Measurements from ENCODE around the gene MIDN. TPM values are rescaled to one million over a fixed set of nuclear protein-coding genes. Genes with fewer than 3 reads are reported as not detected.

Gene MIDN
- total and polyA plus RNA-seq, 2 experiments from 2014 or later, result 4.0 to 9.4 TPM

DNA sequence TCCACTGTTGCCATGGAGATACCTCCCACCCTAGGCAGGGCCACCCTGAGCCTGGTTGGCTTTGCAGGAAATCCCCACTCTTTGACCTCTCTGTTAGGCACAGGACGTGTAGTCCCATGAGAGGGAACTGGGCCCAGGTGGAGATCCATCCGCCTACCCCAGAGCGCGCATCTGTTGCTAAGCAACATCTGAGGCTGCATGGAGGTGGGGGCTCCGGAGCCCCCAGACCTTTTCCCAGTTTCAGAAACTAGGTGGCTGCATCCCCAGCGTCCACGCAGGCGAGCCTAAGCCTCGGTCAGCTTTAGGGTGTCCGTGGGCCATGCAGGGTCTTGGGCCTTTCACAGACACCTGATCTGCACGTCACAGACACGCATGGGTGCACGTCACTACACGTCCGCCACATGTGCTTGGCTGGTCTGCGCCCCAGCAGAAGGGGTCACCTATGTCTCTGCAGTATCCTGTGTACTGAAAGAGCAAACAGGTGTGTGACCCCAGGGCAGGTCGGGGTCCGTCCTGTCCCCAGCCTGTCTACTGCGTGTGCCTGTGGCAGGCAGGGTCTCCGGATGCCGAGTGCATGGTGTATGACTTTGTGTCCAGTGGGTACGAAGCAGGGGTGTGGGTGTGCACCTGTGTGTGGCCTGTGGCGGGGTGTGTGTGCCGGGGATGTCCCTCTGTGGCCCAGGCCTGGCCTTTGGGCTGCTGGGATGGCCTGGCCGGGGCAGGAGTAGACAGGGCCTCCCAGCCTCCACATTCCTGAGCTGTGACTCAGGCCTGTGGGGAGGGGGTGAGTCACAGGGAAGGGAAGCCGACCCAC is 16.6 kb downstream of the MIDN start:
- peak; percentile 95 for DNase-seq
- in situ Hi-C loops (cut with MboI), result no loop called here
- Histone ChIP-seq H3K4me3 (no peak overlapping the region), H3K4me2 (ENCODE audit: unreplicated experiment) (no peak overlapping the region), H3K27ac (peak overlapping the region; percentile 97), H3K9ac (peak overlapping the region; percentile 90), H3K36me3 (ENCODE audit: low read depth) (no peaks in the 10 kb centered on the region), H3F3A (ENCODE audit: insufficient read depth) (peaks cover 11% of the 10 kb centered on the region), H4K20me1 (ENCODE audit: insufficient read depth) (no peaks in the 10 kb centered on the region), H3K79me2 (ENCODE audit: insufficient read depth) (peaks cover 17% of the 10 kb centered on the region), H3K9me3 (ENCODE audit: low read depth) (no peaks in the 10 kb centered on the region), H3K4me1 (ENCODE audit: insufficient read depth) (peaks cover 40% of the 10 kb centered on the region), H3K9me2 (ENCODE audit: insufficient read depth) (no peaks in the 10 kb centered on the region), H3K27me3 (replicated peaks; ENCODE audit: insufficient read depth) (no peaks in the 10 kb centered on the region), H2AFZ (no peak overlapping the region)
- 55 to 60% methylated on average over 26 of the region's 26 CpGs for WGBS, 2 experiments (ENCODE audit: low coverage in 1 of 2, low lambda C conversion rate in 2 of 2, missing lambda C conversion rate in 2 of 2)
- TF ChIP-seq EZH2 (IDR thresholded peaks at IDR 0.05; ENCODE audit: insufficient read depth, poor library complexity, severe bottlenecking) (no peak), EZH2phosphoT487 (IDR thresholded peaks at IDR 0.05; ENCODE audit: insufficient read depth, low read depth) (no peak)

DNA sequence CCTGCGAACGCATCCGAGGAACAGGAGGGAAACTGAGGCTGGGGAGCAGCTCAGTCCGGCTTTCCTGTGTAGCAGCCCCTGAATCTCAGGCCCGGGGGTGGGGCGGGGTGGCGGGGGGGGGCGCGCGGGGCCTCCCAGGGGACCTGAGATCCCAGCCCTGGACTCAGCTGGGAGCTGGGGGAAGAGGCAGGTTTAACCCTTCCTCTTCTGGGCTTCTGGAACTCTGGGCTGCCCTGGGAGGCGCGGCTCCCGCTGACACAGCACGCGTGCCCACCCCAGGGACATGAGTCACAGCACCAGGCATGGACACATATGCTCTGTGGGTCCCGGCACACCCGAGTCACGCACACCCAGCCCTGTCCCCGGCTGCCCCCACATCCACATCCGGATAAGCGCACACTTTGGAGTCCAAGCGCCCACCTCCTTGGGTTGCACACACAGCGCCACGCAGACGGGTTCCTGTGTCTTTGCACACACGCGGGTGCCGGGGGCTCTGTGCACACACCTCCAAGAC is 17.3 kb downstream of the MIDN start:
- in situ Hi-C loops (cut with MboI), result no loop called here
- Histone ChIP-seq H3K9ac (peak overlapping the region; percentile 90), H3K4me1 (ENCODE audit: insufficient read depth) (peaks cover 40% of the 10 kb centered on the region), H3F3A (ENCODE audit: insufficient read depth) (peaks cover 18% of the 10 kb centered on the region), H3K4me2 (ENCODE audit: unreplicated experiment) (peak overlapping the region; percentile 87), H4K20me1 (ENCODE audit: insufficient read depth) (no peaks in the 10 kb centered on the region), H3K27me3 (replicated peaks; ENCODE audit: insufficient read depth) (no peaks in the 10 kb centered on the region), H3K36me3 (ENCODE audit: low read depth) (peaks cover under 1% of the 10 kb centered on the region; the same call in 1 of the 2 replicates), H3K4me3 (peak overlapping the region; percentile 76), H2AFZ (no peak overlapping the region), H3K27ac (peak overlapping the region; percentile 97), H3K79me2 (ENCODE audit: insufficient read depth) (peaks cover 24% of the 10 kb centered on the region), H3K9me2 (ENCODE audit: insufficient read depth) (no peaks in the 10 kb centered on the region), H3K9me3 (ENCODE audit: low read depth) (no peaks in the 10 kb centered on the region)
- TF ChIP-seq EZH2phosphoT487 (IDR thresholded peaks at IDR 0.05; ENCODE audit: insufficient read depth, low read depth) (no peak), EZH2 (IDR thresholded peaks at IDR 0.05; ENCODE audit: insufficient read depth, poor library complexity, severe bottlenecking) (no peak)
- 0 to 1% methylated on average over 20 to 28 of the region's 28 CpGs for WGBS, 2 experiments (ENCODE audit: low coverage in 1 of 2, low lambda C conversion rate in 2 of 2, missing lambda C conversion rate in 2 of 2)
- peak; percentile 97 for DNase-seq

DNA sequence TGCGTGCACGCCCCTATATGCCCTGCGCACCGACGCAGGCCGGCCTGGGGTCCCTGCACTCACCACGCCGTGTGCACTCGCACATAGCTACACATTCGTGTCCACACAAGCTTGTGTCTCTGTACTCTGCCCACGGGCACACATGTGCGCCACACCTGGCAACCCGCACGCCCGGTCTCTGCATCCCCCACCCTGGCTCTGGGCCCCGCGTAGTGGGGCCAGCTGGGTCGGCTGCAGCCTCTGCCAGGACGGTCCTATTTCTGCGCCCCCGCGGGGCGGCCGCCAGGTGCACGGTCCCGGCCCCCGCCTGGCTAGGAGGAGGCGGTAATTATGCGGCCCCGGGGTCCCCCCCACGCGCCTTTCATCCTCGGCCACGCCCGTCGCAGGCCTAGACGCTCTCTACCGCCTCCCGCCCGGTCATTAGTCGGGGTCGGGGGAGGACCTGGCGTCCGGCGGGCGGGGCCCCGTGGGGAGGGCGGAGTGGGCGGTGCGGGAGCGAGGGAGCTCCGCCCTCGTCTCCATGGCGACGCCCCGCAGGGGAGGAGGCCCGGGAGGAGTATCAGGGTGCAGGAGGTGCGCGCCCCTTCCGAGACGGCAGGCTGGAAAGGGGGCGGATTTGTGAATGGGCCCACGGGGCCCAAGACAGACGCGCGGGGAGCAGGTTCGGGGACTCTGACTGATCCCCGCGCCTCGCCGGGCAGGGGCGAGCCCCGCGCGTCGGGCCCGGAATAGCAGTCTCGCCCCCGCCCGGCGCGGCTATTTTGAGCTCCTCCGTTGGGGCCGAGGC is 17.9 kb downstream of the MIDN start:
- H4K20me1 ChIP-seq (ENCODE audit: insufficient read depth), result no peaks in the 10 kb centered on the region
- H3K4me2 ChIP-seq (ENCODE audit: unreplicated experiment), result peak overlapping the region; percentile 87
- H3K27ac ChIP-seq, result peak overlapping the region; percentile 97
- H3K9me3 ChIP-seq (ENCODE audit: low read depth), result no peaks in the 10 kb centered on the region
- no peaks in the 10 kb centered on the region for H3K9me2 ChIP-seq (ENCODE audit: insufficient read depth)
- DNase-seq, result peak; percentile 95
- peaks cover 7% of the 10 kb centered on the region; the same call in 1 of the 2 replicates for H3K36me3 ChIP-seq (ENCODE audit: low read depth)
- peaks cover 46% of the 10 kb centered on the region for H3K4me1 ChIP-seq (ENCODE audit: insufficient read depth)
- peaks cover 18% of the 10 kb centered on the region for H3F3A ChIP-seq (ENCODE audit: insufficient read depth)
- in situ Hi-C loops (cut with MboI), result no loop called here
- H3K4me3 ChIP-seq, result peak overlapping the region; percentile 76
- H3K79me2 ChIP-seq (ENCODE audit: insufficient read depth), result peaks cover 30% of the 10 kb centered on the region
- TF ChIP-seq EZH2phosphoT487 (IDR thresholded peaks at IDR 0.05; ENCODE audit: insufficient read depth, low read depth), result no peak
- no peak for TF ChIP-seq EZH2 (IDR thresholded peaks at IDR 0.05; ENCODE audit: insufficient read depth, poor library complexity, severe bottlenecking)
- 1% methylated on average over 47 to 71 of the region's 84 CpGs for WGBS, 2 experiments (ENCODE audit: low coverage in 1 of 2, low lambda C conversion rate in 2 of 2, missing lambda C conversion rate in 2 of 2)
- peak overlapping the region; percentile 90 for H3K9ac ChIP-seq
- 0 out of 2 replicates have a peak overlapping the region, but pooled peaks have one; percentile 6 for H2AFZ ChIP-seq
- H3K27me3 ChIP-seq (replicated peaks; ENCODE audit: insufficient read depth), result no peaks in the 10 kb centered on the region

DNA sequence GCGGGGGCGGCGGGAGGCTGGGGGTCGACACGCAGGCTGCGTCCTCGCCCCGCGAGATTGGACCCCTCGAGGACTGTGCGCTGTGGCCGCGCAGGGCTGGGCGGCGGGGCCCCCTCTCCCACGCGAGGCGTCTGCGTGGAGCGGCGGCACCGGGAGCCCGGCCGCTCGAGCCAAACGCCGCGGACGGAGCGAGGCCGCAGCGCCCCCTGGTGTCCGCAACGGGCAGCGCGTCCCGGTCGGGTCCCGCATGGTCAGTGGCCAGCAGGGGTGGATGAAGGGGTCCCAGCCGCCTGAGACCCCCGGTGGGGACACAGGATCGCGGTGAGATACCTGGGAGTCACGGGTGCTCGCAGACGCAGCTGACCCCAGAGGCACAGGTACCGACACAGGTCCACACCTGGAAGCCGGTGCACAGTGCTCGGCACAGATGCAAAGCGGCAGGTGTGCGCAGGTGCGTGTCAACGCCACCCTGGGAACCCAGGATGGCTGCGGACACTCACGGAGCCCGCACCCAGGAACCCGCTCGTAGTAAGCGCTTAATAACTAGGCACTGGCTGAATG is 18.6 kb downstream of the MIDN start:
- H3K4me3 ChIP-seq, result peak overlapping the region; percentile 76
- TF ChIP-seq EZH2 (IDR thresholded peaks at IDR 0.05; ENCODE audit: insufficient read depth, poor library complexity, severe bottlenecking) (no peak), EZH2phosphoT487 (IDR thresholded peaks at IDR 0.05; ENCODE audit: insufficient read depth, low read depth) (no peak)
- H3F3A ChIP-seq (ENCODE audit: insufficient read depth), result peaks cover 21% of the 10 kb centered on the region
- H3K4me2 ChIP-seq (ENCODE audit: unreplicated experiment), result peak overlapping the region; percentile 87
- H3K27me3 ChIP-seq (replicated peaks; ENCODE audit: insufficient read depth), result no peaks in the 10 kb centered on the region
- H3K4me1 ChIP-seq (ENCODE audit: insufficient read depth), result peaks cover 44% of the 10 kb centered on the region
- H3K9me2 ChIP-seq (ENCODE audit: insufficient read depth), result no peaks in the 10 kb centered on the region
- H3K9ac ChIP-seq, result peak overlapping the region; percentile 90
- DNase-seq, result peak; percentile 79
- no peaks in the 10 kb centered on the region for H4K20me1 ChIP-seq (ENCODE audit: insufficient read depth)
- peaks cover 37% of the 10 kb centered on the region for H3K79me2 ChIP-seq (ENCODE audit: insufficient read depth)
- H3K27ac ChIP-seq, result peak overlapping the region; percentile 97
- peaks cover 10% of the 10 kb centered on the region; the same call in 1 of the 2 replicates for H3K36me3 ChIP-seq (ENCODE audit: low read depth)
- 0 out of 2 replicates have a peak overlapping the region, but pooled peaks have one; percentile 6 for H2AFZ ChIP-seq
- WGBS, 2 experiments (ENCODE audit: low coverage in 1 of 2, low lambda C conversion rate in 2 of 2, missing lambda C conversion rate in 2 of 2), result 2 to 3% methylated on average over 28 to 53 of the region's 59 CpGs
- in situ Hi-C loops (cut with MboI), result no loop called here
- no peaks in the 10 kb centered on the region for H3K9me3 ChIP-seq (ENCODE audit: low read depth)

Data from GM23248 (cell line).